GM12892 (cell line): ENCODE measurements around the gene ERMN.

Source experiments
- POLR2A ChIP-seq: IDR thresholded peaks from 2 replicates; pipeline ENCODE4 v1.6.1; 2011; ENCODE audit warnings: low read depth, low read length, control low read depth
- TAF1 ChIP-seq: IDR thresholded peaks from 2 replicates; pipeline ENCODE4 v1.6.1; 2011; ENCODE audit warnings: low read depth, mild to moderate bottlenecking, control low read depth, low read length, borderline replicate concordance

- TF ChIP-seq POLR2A (no peak), TAF1 (no peak)
Measured at GRCh38 chr2:157367704-157368103, 42.1 kb upstream of the ERMN start.
